H9 (cell line): Measurements from ENCODE around the gene ZNF587B. TPM values are rescaled to one million over a fixed set of nuclear protein-coding genes. Genes with fewer than 3 reads are reported as not detected.
"Not testable (repeated sequence)": the region's sequence is repeated elsewhere in the genome, so short reads cannot be mapped to it uniquely, and the experiment has no call there.

Experiments used
- DNase-seq: peaks from one replicate; pipeline ENCODE4 v3.0.0-alpha.2; 2017
- H2AFZ ChIP-seq: one replicate; pipeline ENCODE4 v1.6.1; 2013; ENCODE audit warnings: mild to moderate bottlenecking, low read length, control low read depth, moderate library complexity
- H2AK5ac ChIP-seq: 2 replicates; pipeline ENCODE4 v1.6.1; 2013; ENCODE audit warnings: low read length, control low read depth, mixed read lengths; ENCODE audit not compliant: insufficient read length
- H2BK120ac ChIP-seq: one replicate; pipeline ENCODE4 v1.6.1; 2013; ENCODE audit warnings: low read depth, mild to moderate bottlenecking, low read length, control low read depth, inconsistent platforms; ENCODE audit not compliant: poor library complexity, severe bottlenecking
- H2BK12ac ChIP-seq: 2 replicates; pipeline ENCODE4 v1.6.1; 2013; ENCODE audit warnings: low read length, control low read depth, mixed read lengths, low read depth; ENCODE audit not compliant: insufficient read length
- H2BK15ac ChIP-seq: 2 replicates; pipeline ENCODE4 v1.6.1; 2013; ENCODE audit warnings: low read depth, low read length, control low read depth
- H2BK20ac ChIP-seq: one replicate; pipeline ENCODE4 v1.6.1; 2013; ENCODE audit warnings: low read depth, mild to moderate bottlenecking, low read length, control low read depth, inconsistent platforms; ENCODE audit not compliant: poor library complexity, severe bottlenecking
- H2BK5ac ChIP-seq: 2 replicates; pipeline ENCODE4 v1.6.1; 2013; ENCODE audit warnings: low read length, control low read depth, mixed read lengths; ENCODE audit not compliant: insufficient read length
- H3K14ac ChIP-seq: 2 replicates; pipeline ENCODE4 v1.6.1; 2013; ENCODE audit warnings: low read length, control low read depth; ENCODE audit not compliant: insufficient read depth
- H3K18ac ChIP-seq: 2 replicates; pipeline ENCODE4 v1.6.1; 2013; ENCODE audit warnings: low read depth, mild to moderate bottlenecking, mixed read lengths, low read length, control low read depth; ENCODE audit not compliant: insufficient read length
- H3K23ac ChIP-seq: 2 replicates; pipeline ENCODE4 v1.6.1; 2013; ENCODE audit warnings: low read length, control low read depth, mixed read lengths, low read depth; ENCODE audit not compliant: insufficient read length
- H3K23me2 ChIP-seq: 2 replicates; pipeline ENCODE4 v1.6.1; 2013; ENCODE audit warnings: low read depth, mild to moderate bottlenecking, mixed read lengths, low read length, control low read depth; ENCODE audit not compliant: insufficient read length, poor library complexity, severe bottlenecking
- H3K27ac ChIP-seq: 2 replicates; pipeline ENCODE4 v1.5.1; 2013; ENCODE audit warnings: low read length, control low read depth, mixed read lengths, low read depth; ENCODE audit not compliant: insufficient read length
- H3K27me3 ChIP-seq: 2 replicates; pipeline ENCODE4 v1.6.1; 2013; ENCODE audit warnings: low read length, control low read depth, inconsistent platforms; ENCODE audit not compliant: insufficient read depth
- H3K4ac ChIP-seq: 2 replicates; pipeline ENCODE4 v1.6.1; 2013; ENCODE audit warnings: low read depth, mild to moderate bottlenecking, control low read depth, inconsistent platforms, low read length, moderate library complexity
- H3K4me1 ChIP-seq: 2 replicates; pipeline ENCODE4 v1.6.1; 2013; ENCODE audit warnings: low read length, control low read depth, inconsistent platforms; ENCODE audit not compliant: insufficient read depth
- H3K4me2 ChIP-seq: 2 replicates; pipeline ENCODE4 v1.6.1; 2013; ENCODE audit warnings: low read length, control low read depth, mixed read lengths; ENCODE audit not compliant: insufficient read length, insufficient read depth
- H3K56ac ChIP-seq: 2 replicates; pipeline ENCODE4 v1.6.1; 2013; ENCODE audit warnings: low read depth, mild to moderate bottlenecking, mixed read lengths, low read length, control low read depth; ENCODE audit not compliant: insufficient read length
- H3K79me1 ChIP-seq: 2 replicates; pipeline ENCODE4 v1.6.1; 2013; ENCODE audit warnings: low read depth, mild to moderate bottlenecking, moderate library complexity, low read length, control low read depth, inconsistent platforms; ENCODE audit not compliant: insufficient read depth, poor library complexity, severe bottlenecking
- H3K79me2 ChIP-seq: 2 replicates; pipeline ENCODE4 v1.6.1; 2013; ENCODE audit warnings: low read length, control low read depth, inconsistent platforms; ENCODE audit not compliant: insufficient read depth
- H3K9ac ChIP-seq: 2 replicates; pipeline ENCODE4 v1.6.1; 2013; ENCODE audit warnings: low read length, control low read depth, mixed read lengths; ENCODE audit not compliant: insufficient read length; ENCODE audit errors: extremely low read depth
- H3K9me3 ChIP-seq: one replicate; pipeline ENCODE4 v1.6.1; 2013; ENCODE audit warnings: low read depth, low read length, inconsistent platforms; ENCODE audit not compliant: control insufficient read depth
- H3T11ph ChIP-seq: one replicate; pipeline ENCODE4 v1.6.1; 2013; ENCODE audit warnings: mild to moderate bottlenecking, low read length, control low read depth, inconsistent platforms
- H4K20me1 ChIP-seq: one replicate; pipeline ENCODE4 v1.6.1; 2013; ENCODE audit not compliant: control insufficient read depth, insufficient read length, insufficient read depth
- H4K5ac ChIP-seq: 2 replicates; pipeline ENCODE4 v1.6.1; 2013; ENCODE audit warnings: low read depth, mild to moderate bottlenecking, mixed read lengths, low read length, control low read depth; ENCODE audit not compliant: insufficient read length
- H4K8ac ChIP-seq: replicated peaks from 2 replicates; pipeline ENCODE4 v1.6.1; 2013; ENCODE audit warnings: low read length, control low read depth, mixed read lengths, low read depth; ENCODE audit not compliant: insufficient read length
- H4K91ac ChIP-seq: 2 replicates; pipeline ENCODE4 v1.6.1; 2013; ENCODE audit warnings: low read depth, mild to moderate bottlenecking, moderate library complexity, mixed read lengths, low read length, control low read depth; ENCODE audit not compliant: insufficient read length
- H3K27ac Mint-ChIP-seq, 3 experiments: 2 replicates in 2 of 3; 3 replicates in 1 of 3; pipeline ENCODE4 v1.8.0; 2020 to 2021; ENCODE audit warnings: mixed read lengths in 3 of 3, mild to moderate bottlenecking in 1 of 3, moderate library complexity in 1 of 3
- H3K27me3 Mint-ChIP-seq: 2 replicates; pipeline ENCODE4 v1.8.0; 2021; ENCODE audit warnings: low read depth, mild to moderate bottlenecking, moderate library complexity, mixed read lengths
- H3K36me3 Mint-ChIP-seq, 3 experiments: 2 replicates in 2 of 3; 3 replicates in 1 of 3; pipeline ENCODE4 v1.8.0; 2020 to 2021; ENCODE audit warnings: low read depth in 3 of 3, mixed read lengths in 3 of 3; ENCODE audit not compliant: insufficient read depth in 1 of 3
- H3K4me1 Mint-ChIP-seq, 2 experiments: 2 replicates each; pipeline ENCODE4 v1.8.0; 2020; ENCODE audit warnings: mixed read lengths in 2 of 2
- H3K4me3 Mint-ChIP-seq, 2 experiments: 2 replicates in 1 of 2; 3 replicates in 1 of 2; pipeline ENCODE4 v1.8.0; 2020 to 2021; ENCODE audit warnings: mild to moderate bottlenecking in 2 of 2, mixed read lengths in 2 of 2, moderate library complexity in 1 of 2
- H3K9me3 Mint-ChIP-seq, 2 experiments: 2 replicates in 1 of 2; 3 replicates in 1 of 2; pipeline ENCODE4 v1.8.0; 2020; ENCODE audit warnings: mild to moderate bottlenecking in 2 of 2, mixed read lengths in 2 of 2, moderate library complexity in 1 of 2
- CTCF ChIP-seq: fragments of 200-600 bp; sonication (generic); conservative IDR thresholded peaks from 3 replicates; pipeline ENCODE4 v1.8.0; 2021; ENCODE audit warnings: antibody characterized with exemption, mild to moderate bottlenecking
- WGBS: extraction: QIAGEN DNeasy Blood & Tissue Kit; methylation state at CpG from one replicate; pipeline ENCODE4 v1.1.7; 2013; ENCODE audit warnings: missing lambda C conversion rate, low lambda C conversion rate, mixed read lengths; ENCODE audit not compliant: insufficient read length; ENCODE audit errors: extremely low coverage; 5-methylcytosine and 5-hydroxymethylcytosine counted together
- total RNA-seq: library from RNA; stranded (reverse); gene quantifications from 2 replicates; pipeline ENCODE4 v1.2.1, GENCODE V29; 2021

The ZNF587B gene
- total RNA-seq, 1 experiment from 2014 or later: 45.2 TPM

GRCh38 chr19:57807541-57807940 is 22.6 kb upstream of the ZNF587B start:
- H2BK20ac ChIP-seq: no peak overlapping the region
- no peak overlapping the region for H3K4me2 ChIP-seq
- H3K56ac ChIP-seq: no peak overlapping the region
- no peak overlapping the region for H4K91ac ChIP-seq
- H3K27me3 ChIP-seq: no peaks in the 10 kb centered on the region
- Mint-ChIP-seq H3K4me3 (no peak overlapping the region), H3K27ac (no peak overlapping the region), H3K4me1 (peaks cover 20 to 24% of the 10 kb centered on the region in 2 experiments), H3K27me3 (no peaks in the 10 kb centered on the region), H3K9me3 (no peaks in the 10 kb centered on the region), H3K36me3 (peaks cover 26 to 56% (median 48%) of the 10 kb centered on the region in 3 experiments)
- H2BK12ac ChIP-seq: no peak overlapping the region
- no peak overlapping the region for H3K27ac ChIP-seq
- no peak overlapping the region for H3K4ac ChIP-seq
- H3K9me3 ChIP-seq: no peaks in the 10 kb centered on the region
- H4K8ac ChIP-seq: no peak overlapping the region
- peaks cover 11% of the 10 kb centered on the region for H3K23me2 ChIP-seq
- H2BK120ac ChIP-seq: no peak overlapping the region
- H4K5ac ChIP-seq: no peak overlapping the region
- no CpG with 5 or more reads among the region's 2 CpGs for WGBS
- no peak overlapping the region for H2AK5ac ChIP-seq
- H3K14ac ChIP-seq: no peak overlapping the region
- no peaks in the 10 kb centered on the region for H4K20me1 ChIP-seq
- no peaks in the 10 kb centered on the region for H3K79me1 ChIP-seq
- no peak overlapping the region for H3K23ac ChIP-seq
- H3T11ph ChIP-seq: no peak overlapping the region
- H3K18ac ChIP-seq: no peak overlapping the region
- no peak for DNase-seq
- no peak overlapping the region for H2BK5ac ChIP-seq
- no peaks in the 10 kb centered on the region for H3K79me2 ChIP-seq
- H2BK15ac ChIP-seq: no peak overlapping the region
- no peak overlapping the region for H2AFZ ChIP-seq
- H3K4me1 ChIP-seq: no peaks in the 10 kb centered on the region
- no peak overlapping the region for H3K9ac ChIP-seq
- no peak for TF ChIP-seq CTCF

- not testable (repeated sequence) for H2BK5ac ChIP-seq, H3K4me1 ChIP-seq, H2AK5ac ChIP-seq, H3K79me1 ChIP-seq, H3K79me2 ChIP-seq, H3K23ac ChIP-seq, H3K4me3 Mint-ChIP-seq, H4K8ac ChIP-seq, H3K23me2 ChIP-seq, H3K27me3 ChIP-seq, H3K4me2 ChIP-seq, H3K14ac ChIP-seq, H2BK20ac ChIP-seq, H3K27ac ChIP-seq, H3K56ac ChIP-seq, H3K27me3 Mint-ChIP-seq, H2AFZ ChIP-seq, H4K20me1 ChIP-seq, H3K9me3 ChIP-seq, H3K18ac ChIP-seq, H3K9ac ChIP-seq, H3K4ac ChIP-seq, H4K91ac ChIP-seq, H3K9me3 Mint-ChIP-seq, H3T11ph ChIP-seq, H3K27ac Mint-ChIP-seq, H2BK15ac ChIP-seq, DNase-seq, H4K5ac ChIP-seq, H2BK120ac ChIP-seq, H2BK12ac ChIP-seq
- Mint-ChIP-seq H3K4me1 (peaks cover 14 to 16% of the 10 kb centered on the region in 2 experiments), H3K36me3 (peaks cover 29 to 61% (median 52%) of the 10 kb centered on the region in 3 experiments)
- no CpG with 5 or more reads among the region's 17 CpGs for WGBS
These were observed 19.4 kb upstream of the ZNF587B start for GRCh38 chr19:57810410-57811295.
